ENCODE data around the gene RPTN.

RPTN gene, protein sequence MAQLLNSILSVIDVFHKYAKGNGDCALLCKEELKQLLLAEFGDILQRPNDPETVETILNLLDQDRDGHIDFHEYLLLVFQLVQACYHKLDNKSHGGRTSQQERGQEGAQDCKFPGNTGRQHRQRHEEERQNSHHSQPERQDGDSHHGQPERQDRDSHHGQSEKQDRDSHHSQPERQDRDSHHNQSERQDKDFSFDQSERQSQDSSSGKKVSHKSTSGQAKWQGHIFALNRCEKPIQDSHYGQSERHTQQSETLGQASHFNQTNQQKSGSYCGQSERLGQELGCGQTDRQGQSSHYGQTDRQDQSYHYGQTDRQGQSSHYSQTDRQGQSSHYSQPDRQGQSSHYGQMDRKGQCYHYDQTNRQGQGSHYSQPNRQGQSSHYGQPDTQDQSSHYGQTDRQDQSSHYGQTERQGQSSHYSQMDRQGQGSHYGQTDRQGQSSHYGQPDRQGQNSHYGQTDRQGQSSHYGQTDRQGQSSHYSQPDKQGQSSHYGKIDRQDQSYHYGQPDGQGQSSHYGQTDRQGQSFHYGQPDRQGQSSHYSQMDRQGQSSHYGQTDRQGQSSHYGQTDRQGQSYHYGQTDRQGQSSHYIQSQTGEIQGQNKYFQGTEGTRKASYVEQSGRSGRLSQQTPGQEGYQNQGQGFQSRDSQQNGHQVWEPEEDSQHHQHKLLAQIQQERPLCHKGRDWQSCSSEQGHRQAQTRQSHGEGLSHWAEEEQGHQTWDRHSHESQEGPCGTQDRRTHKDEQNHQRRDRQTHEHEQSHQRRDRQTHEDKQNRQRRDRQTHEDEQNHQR

DNA sequence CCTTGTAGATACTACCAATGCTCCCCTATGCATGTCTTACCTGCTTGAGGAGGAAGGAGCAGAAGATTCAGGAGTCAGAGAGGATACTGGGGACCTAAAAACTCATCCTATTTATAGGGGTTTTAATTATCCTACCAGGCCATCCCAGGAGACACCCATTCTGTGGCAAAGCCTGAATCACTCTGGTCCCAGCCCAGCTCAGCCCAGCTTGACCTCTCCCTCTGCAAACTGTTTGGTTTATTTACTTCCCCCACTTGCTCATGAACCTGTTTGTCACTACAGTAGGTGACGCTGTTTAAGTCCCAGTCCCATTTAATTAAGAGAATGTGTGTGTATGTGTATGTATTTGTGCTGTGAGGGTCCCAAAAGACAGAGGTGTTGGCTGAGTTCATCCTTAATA lies at the start of gene RPTN:
RPTN (minus strand) TSS at position 85 of the 400 bp plus-strand sequence. CDS start 1,339 bp downstream, outside the sequence.
- no peak for DNase-seq (ENCODE audit: low read depth, low spot score)

DNA sequence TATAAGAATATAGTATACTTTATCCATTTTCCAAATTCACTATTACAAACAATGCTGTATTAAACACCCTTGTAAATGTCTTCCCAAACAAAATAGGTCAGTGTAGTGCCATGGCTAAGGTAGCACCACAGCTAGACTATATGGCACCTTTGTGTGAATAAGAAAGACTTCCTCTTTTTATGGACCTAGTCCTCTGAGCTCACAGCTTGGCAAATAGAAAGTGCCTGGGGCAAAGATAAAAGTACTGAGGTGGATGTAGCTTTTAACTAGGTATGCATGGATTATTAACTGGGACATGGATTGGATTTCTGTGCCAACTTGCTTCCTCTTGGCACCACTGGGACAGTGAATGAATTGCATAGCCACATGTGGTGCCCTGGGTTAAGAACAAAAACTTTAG lies 40.0 kb upstream of the RPTN start:
- no peak for DNase-seq (ENCODE audit: low read depth, low spot score)

DNA sequence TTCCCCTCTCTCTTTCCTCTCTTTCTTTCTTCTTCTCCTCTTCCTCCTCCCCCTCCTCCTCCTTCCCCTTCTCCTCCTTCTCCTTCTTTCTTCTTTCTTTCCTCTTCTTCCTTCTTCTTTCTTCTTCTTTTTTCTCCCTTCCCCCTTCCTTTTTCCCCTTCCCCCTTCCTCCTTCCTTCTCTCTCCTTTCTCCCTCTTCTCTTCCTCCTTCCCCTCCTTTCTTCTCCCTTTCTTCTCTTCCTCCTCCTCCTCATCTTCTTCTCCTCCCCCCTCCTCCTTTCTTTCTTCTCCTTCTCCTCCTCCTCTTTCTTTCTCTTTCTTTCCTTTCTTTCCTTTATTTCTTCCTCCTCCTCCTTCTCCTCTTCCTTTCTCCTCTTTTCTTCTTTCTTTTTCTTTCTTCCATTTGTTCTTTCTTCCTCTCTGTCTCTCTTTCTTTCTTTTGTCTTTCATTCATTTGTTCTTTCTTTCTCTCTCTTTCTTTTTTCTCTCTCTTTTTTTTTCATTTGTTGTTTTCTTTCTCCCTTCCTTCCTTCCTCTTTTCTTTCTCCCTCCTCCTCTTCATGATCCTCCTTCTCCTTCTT lies 38.4 kb upstream of the RPTN start:
- DNase-seq (ENCODE audit: low read depth, low spot score): no peak

DNA sequence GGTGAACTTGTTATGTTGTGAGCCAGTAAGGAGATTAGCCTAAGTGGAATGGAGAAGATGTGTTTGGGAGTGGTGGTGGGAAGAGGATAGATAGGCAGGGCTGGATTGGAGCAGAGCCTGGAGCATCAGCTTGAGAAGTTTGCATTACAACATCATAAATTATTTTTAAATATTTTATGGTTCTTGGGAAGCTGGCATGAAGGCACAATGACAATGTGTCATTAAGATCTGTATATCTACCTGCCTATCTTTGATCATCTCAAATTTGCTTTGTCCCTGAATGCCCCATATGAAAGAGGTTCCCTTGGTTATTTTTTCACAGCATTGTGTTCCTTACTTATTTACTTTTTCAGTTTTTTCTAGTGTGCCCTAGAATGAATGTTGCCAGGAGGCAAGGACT lies 32.7 kb upstream of the RPTN start:
- no peak for DNase-seq (ENCODE audit: low read depth, low spot score)

DNA sequence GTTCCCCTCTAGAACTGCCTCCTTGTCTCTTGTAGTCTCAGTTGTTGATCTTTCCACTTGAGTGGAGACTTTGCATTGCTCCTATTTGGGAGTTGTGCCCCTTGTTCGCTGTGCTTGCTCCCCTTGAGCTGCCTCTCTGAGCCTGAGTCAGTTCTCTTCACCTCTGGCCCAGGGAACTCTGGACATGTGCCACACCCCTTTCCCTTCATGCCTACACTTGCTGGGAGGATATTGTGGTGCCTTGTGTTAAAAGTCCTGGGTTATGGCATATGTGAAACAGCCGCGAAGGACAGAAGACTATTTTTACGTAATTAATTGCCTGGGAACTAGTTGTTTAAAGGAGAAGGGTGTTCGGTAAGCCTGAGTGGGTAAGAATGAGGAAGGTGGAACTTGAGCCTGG lies 32.2 kb upstream of the RPTN start:
- no peak for DNase-seq (ENCODE audit: low read depth, low spot score)

DNA sequence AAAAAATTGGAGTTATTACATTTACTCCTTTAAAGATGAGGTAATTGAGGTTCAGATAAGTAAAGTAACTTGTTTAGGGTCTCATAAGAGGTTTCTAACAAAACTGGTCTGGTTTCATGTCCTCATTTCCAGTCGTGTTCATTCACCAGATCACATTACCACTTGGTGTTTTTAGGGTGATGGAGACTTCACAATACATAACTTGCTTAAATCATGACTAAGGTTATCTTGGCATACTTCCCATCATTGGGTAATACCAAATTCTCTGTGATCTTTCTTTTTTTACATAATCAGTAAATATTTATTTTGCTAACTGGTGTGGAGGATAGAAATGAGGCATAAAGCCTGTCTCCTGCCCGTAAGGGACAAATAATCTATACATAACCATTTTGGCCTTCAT lies 31.6 kb upstream of the RPTN start:
- no peak for DNase-seq (ENCODE audit: low read depth, low spot score)

DNA sequence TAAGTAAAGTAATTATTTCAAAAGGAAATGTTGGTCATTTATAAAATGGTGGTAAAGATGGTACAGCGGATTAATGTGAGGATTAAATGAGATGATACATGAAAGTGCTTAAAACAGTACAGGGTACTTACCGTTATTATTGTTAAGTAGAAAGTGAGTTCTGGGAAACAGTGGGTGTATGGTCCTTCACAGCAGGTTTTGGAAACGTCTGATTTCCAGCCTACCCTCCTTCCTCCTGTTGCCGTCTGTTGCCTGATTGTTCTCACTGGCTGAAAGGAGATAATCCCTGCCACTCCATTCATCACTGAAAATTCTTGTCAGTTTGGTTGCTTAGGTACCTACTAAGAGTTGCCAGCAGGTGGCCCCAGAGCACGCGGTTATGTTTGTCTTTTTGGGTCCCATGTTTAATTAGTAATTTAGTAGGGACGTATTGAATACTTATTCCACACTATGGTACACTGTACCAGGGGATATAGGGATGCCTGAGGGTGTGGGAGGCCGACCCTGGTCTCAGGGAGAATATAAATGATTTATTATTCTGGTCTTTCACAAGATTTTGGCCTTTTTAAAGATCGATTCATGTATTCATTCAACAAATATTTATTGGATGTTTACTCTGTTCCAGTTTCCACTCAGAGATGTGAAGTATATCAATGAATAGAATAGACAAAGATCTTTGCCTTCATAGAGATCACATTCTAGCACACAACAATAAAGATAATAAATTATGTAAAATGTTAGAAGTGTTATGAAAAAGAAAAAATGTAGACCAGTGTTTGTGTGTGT lies 30.8 kb upstream of the RPTN start:
- peak; percentile 69 for DNase-seq (ENCODE audit: low read depth, low spot score)

DNA sequence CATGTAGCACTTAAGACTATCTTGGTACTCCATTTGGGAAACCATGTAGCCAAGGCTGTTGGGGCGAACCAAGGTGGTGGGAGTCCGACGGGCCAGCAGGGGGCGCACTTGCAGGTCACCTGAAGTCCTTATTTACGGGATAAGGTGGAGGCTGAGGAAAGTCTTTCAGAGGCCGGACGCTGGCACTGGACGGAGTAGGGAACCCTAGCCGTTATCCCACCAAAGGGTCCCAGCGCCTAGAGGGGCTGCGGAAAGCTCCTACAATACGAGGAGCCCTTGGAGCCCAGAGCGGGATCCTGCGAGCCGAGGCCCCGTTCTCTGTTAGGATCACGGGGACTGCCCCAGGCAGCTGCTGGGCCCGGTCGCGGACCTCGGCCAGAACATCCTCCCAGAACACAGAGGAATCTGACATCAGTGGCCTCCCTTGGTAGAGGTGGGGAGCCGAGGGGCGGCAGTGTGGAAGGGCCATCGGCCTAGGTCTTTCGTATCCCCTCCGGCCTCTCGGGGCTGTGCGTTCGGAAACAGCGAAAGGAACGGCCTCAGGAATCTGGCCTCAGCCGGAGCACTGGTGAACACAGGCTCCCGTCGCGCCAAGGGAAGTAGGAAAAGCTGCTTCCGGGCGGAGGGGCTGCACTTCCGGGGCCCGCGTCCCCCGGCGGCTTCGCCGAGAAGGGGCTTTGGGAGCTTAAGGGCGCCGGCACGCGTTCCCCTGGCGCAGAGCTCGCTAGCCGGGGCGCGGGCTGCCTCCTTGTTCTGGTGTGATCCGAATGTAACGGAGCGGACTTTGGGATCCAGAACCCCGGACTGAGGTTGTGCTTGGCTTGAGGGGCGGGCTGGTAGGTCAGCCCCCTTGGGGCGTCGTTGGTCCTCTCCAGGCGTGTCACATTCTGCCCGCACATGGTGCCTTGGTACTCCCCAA lies 29.9 kb upstream of the RPTN start:
- DNase-seq (ENCODE audit: low read depth, low spot score): peak; percentile 60

DNA sequence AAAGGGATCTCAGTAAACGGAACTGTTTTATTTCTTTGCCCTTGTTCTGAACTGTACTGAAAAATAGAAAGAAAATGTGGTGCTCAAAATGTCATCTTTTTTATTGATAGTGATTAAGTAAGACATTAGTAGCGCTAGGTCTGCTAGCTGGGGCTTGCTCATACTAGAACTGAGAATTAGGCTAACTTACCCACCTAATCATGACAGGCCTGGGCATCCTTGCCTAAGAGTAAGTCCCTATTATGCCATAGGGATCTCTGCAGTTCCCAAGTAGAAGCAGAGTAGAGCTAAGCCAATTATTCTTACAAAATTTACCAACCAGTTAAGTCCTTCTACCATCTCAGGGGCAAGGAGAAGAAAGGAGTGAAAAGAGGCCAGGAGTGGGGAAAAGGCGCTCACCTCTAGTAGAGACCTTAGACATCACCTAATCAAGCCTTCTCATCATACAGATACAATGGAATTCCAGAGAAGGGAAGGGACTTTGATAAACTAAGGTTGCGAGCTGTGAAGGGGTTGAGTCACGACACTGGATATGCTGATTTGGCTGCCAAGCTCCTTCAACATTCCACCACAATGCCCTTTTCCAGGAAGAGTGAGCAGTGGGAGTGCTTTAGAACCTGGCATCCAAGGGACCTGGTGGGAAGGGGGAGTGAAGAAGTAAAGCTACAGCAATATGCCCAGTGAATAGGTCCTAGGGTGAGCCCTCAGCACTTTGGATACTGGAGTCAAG lies 27.7 kb upstream of the RPTN start:
- peak; percentile 46 for DNase-seq (ENCODE audit: low read depth, low spot score)

DNA sequence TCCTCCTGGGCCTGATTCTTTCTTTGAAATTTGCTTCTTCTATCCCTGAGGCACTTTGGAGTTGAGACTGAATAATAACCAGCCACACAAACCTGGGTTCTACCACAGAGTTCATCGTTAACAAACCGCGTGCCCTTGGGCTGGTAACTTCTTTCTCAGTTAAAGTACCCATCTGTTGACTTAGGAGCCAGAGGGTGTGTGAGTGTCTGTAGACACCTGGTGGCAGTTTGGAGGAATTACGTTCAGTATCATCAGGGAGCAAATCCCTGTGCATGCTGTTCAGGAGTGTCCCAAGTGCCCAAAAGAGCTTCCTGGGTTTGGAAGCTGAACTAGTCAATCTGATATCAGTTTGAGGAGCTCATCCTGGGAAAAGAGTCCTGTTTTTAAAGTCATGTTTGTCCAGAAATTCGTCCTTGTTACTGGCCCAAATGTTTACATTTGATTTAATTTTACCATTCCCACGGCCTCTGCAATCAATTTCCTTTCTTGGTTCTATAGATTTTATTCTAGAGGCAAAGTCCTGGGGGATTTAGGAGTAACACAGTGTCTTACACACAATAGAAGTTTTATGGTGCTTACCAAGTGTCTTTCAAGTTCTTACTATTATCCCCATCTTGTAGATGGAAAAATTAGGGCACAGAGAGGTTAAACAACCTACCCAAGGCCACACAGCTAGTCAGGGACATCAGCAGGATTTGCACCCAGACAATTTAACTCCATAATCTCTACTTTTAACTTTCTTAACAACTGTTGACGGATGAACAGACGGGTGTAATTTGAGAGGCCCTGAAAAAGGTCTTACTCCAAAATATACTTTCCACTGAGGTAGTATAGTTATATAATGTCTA lies 26.7 kb upstream of the RPTN start:
- peak; percentile 73 for DNase-seq (ENCODE audit: low read depth, low spot score)

DNA sequence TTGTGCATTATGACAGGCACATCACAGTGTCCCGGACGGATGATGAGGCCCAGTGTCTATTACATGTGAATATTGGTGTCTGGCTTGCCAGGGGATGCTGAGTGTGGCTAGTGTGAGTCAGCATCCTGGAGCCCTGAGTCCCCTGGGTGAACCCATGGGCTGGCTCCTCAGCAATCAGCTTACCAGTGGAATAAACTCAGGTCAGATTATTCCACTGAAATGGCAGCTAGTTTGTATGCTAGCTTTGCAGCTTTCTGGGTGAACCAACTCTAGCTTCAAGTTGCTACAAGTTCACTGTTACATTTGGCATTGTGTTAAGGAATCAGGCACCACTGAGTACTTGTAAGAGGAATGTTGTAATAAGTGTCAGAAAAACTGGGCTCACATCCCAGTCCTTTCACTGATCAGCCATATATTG lies 23.9 kb upstream of the RPTN start:
- peak; percentile 78 for DNase-seq (ENCODE audit: low read depth, low spot score)

DNA sequence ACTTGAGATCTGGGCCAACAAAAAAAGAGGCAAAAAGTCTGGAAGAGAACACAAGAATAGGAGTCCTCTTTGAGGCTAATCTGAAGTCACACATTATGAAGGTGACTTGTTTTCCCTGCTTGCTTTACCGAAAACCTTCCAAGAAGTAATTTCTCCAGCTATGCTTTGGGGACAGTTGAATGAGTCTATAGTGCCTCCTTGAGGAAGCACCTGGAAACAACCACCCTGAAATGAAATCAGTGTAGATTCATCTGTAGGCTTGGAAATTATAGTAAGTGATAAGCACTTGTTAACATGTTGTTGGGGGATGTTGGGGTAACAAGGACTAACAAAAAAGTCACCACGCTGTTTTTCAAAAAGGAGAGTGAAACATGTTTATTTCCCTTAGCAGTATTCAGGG lies 23.4 kb upstream of the RPTN start:
- DNase-seq (ENCODE audit: low read depth, low spot score): peak; percentile 36

DNA sequence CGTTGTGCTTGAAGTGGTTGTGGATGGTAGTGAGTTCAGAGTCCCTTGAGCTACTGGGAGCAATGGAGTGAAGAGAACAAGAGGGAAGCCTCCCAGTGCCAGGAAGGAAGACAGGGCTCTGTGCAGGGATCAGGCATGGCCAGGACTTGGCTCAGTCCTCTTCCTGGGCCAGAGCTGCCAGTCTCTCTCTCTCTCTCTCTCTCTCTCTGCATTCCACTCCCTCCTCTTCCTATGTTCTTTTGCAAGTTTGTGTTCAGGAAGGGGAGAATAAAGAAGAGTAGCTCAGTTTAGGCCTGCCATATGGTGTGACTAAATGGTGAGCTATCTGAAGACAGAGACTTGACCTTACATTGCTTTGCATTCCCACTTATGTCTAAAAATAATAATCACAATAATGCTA lies 20.5 kb upstream of the RPTN start:
- DNase-seq (ENCODE audit: low read depth, low spot score): no peak

DNA sequence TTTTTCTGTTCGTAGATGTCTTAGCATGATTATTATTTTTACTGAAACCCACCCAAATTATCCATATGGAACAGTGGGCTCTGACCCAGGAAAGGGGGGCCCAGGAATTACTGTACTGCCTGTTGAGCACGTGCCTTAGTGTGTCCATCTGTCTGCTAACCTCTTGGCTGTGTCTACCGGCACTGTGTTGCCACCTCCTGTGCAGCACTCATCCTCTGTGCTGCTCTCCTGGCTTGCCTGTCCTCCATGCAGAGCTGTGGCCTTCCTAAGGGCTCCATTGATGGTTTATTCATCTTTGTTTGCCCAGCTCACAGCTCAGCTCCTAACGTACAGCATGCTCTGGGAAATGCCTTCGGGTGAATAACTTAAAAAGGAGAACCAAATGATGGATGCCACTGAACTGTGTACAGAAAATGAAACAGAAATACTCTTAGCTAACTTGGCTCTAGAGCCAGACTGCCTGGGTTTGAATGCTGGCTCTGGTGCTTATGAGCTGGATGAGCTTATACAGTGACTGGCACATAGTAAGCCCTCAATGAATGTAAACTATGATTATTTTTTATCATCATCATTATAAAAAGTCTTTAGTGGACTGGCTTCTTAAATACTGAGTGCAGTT lies 11.4 kb upstream of the RPTN start:
- no peak for DNase-seq (ENCODE audit: low read depth, low spot score)

DNA sequence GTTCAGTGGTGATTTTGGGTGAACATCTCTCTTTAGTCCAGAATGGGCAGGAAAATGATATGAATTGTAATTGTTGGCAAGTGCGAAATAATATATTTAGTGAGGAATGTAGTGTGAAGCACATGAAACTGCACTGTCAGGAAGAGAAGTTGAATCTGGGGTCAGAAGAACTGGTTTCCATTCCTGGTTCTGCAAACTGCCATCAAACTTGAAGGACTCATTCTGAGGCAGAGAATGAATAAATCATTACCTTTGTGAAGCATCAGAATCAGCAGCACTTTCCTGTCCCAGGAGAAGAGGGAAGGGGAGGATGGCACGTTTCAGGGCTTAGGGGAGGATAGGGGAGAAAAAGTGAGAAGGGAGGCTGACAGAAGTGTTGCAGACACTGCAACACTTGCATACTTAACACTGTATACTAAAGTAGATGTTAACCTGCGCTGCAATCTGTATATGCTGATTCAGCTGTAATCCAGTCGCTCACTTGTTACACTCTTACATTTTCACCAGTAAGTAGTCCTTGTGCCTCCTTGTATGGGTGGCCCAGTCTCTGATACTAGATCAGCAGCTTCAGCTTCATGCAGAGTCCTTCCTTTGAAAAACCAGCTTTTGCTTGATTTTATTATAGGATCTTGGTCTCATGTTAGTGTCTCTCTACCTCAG lies 10.5 kb upstream of the RPTN start:
- DNase-seq (ENCODE audit: low read depth, low spot score): no peak

DNA sequence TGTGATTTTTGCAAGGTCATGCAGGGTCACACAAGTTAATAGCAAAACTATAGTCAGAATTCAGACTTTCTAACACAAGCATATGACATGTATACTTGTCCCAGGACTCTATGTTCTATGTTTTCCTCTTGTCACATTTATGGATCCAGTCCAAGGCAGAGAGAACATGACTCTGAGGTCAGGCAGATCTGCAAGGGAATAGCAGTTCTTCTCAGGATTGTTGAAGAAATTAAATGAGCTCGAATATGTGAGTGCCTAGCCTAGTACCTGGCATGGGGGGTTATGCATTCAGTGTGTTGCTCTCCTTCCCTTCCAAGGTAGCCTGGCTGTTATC lies 9.5 kb upstream of the RPTN start:
- DNase-seq (ENCODE audit: low read depth, low spot score): no peak

DNA sequence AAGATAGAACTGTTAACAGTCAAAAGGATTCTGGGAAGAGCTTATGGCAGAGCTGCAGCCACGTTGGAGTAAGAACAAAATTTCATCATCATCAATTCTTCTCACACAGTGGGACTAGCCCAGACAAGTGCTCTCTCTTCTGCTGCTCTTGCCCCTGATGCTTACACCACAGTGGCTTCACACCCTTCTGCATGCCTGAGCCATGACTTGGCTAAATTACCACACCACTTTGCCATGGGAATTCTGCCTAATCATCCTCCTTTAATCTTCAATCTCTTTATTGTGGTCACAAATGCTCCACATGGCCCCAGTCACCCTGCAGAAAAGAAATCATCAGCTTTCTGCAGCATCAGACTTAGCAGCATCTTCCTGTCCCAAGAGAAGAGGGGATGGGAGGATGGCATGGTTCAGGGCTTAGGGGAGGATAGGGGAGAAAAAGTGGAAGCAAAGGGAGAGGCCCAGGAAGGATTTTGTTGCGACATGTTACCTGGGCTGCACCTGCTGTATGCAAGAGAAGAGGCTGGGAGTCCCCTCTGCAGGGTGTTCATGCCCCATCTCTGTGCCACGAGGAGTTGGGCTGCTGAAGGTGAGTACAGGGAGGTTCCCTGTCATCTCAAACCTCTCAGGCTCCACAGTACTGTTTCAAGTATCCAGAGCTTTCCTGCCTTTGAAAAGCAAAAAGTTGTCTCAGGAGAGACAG lies 9.0 kb upstream of the RPTN start:
- peak; percentile 88 for DNase-seq (ENCODE audit: low read depth, low spot score)

DNA sequence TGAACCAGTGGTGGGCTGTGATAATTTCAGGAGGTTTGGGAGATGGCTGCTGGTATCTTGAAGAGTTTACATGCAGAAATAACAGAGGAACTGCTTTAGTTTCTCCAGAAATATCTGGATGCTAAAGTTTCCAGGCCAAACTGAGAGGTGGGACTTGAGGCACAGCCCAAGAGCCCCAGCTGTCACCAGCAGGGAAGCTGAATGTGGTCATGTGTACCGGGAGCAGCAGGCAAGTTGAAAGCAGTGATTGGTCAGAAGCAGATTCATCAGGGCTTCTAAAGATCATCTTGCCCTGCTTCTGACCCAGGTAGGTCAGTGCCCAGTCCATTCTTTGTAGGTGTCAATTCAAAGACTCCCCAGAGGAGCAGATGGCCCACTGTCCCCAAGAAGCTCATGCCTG lies 7.9 kb upstream of the RPTN start:
- no peak for DNase-seq (ENCODE audit: low read depth, low spot score)
